Activated CD8-positive, alpha-beta T cell treated with anti-CD3 and anti-CD28 coated beads for 36 hours (primary cell): ENCODE data around the gene RAB40C. TPM values are rescaled to one million over a fixed set of nuclear protein-coding genes. Genes with fewer than 3 reads are reported as not detected.

Experiments
- ATAC-seq: fragments of 200-7000 bp; cut with Tn5 transposase; one replicate; pipeline ENCODE4 v1.10.0; 2021; ENCODE audit warnings: mild to moderate bottlenecking, moderate library complexity
- CTCF ChIA-PET: fragments of 350-600 bp; sonication (Branson Sonifier 250); formaldehyde crosslinking; loops from one replicate; lab custom pipeline; 2021; ENCODE audit warnings: antibody characterized with exemption; lab: Charles Lee
- POLR2A ChIA-PET: fragments of 350-600 bp; sonication (Branson Sonifier 250); formaldehyde crosslinking; loops from one replicate; lab custom pipeline; 2021; ENCODE audit warnings: antibody characterized with exemption; lab: Charles Lee
- DNase-seq: peaks from one replicate; pipeline ENCODE4 v3.0.0-alpha.2; 2020
- H3K27ac Mint-ChIP-seq: one replicate; pipeline ENCODE4 v1.8.0; 2021; ENCODE audit warnings: mild to moderate bottlenecking, mixed read lengths
- H3K27me3 Mint-ChIP-seq: one replicate; pipeline ENCODE4 v1.8.0; 2021; ENCODE audit warnings: mixed read lengths
- H3K36me3 Mint-ChIP-seq: one replicate; pipeline ENCODE4 v1.8.0; 2021; ENCODE audit warnings: low read depth, mixed read lengths
- H3K4me1 Mint-ChIP-seq: one replicate; pipeline ENCODE4 v1.8.0; 2021; ENCODE audit warnings: low read depth, mixed read lengths
- H3K4me3 Mint-ChIP-seq: one replicate; pipeline ENCODE4 v1.8.0; 2021; ENCODE audit warnings: mild to moderate bottlenecking, moderate library complexity, mixed read lengths
- H3K9me3 Mint-ChIP-seq: one replicate; pipeline ENCODE4 v1.8.0; 2021; ENCODE audit warnings: mixed read lengths
- CTCF ChIP-seq: fragments of 200-600 bp; IDR thresholded peaks from one replicate; pipeline ENCODE4 v1.8.0; 2022; ENCODE audit warnings: antibody characterized with exemption, mild to moderate bottlenecking
- intact Hi-C: fragments of 100-400 bp; cut with micrococcal nuclease; formaldehyde crosslinking; loops from one replicate; pipeline ENCODE4 v1.10.0; 2022
- total RNA-seq, 2 experiments: library from RNA; stranded (reverse); gene quantifications; one replicate each; pipeline ENCODE4 v1.2.3, GENCODE V29; 2021

The RAB40C gene
- total RNA-seq, 2 experiments from 2014 or later, result 8.1 to 8.8 TPM

DNA sequence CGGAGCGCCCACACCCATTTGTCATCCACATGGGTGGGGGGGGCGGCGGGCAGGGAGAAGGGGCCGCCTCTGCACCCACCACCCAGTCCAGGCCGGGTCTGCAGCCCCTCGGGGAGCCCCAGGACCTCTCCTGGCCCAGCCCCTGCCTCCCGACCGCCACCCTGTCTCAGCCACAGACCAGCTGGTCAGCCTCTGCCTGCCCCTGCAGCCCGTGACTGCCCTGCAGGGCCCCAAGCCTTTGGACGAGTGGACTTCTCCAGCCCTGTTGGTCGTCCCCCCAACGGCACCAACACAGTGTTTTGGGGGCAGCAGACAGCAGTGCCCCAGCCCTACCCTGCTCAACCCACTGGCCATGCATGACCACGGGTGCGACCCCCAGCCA, 28.5 kb upstream of the RAB40C start:
- peaks cover 6% of the 10 kb centered on the region for H3K27me3 Mint-ChIP-seq
- CTCF ChIA-PET, result no interaction called here
- no peak for TF ChIP-seq CTCF
- ATAC-seq, result no peak
- no peaks in the 10 kb centered on the region for H3K36me3 Mint-ChIP-seq
- peaks cover 1% of the 10 kb centered on the region for H3K4me1 Mint-ChIP-seq
- no peaks in the 10 kb centered on the region for H3K9me3 Mint-ChIP-seq
- intact Hi-C loops, result no loop called here
- POLR2A ChIA-PET, result no interaction called here
- H3K4me3 Mint-ChIP-seq, result no peak overlapping the region
- no peak for DNase-seq
- H3K27ac Mint-ChIP-seq, result no peak overlapping the region

DNA sequence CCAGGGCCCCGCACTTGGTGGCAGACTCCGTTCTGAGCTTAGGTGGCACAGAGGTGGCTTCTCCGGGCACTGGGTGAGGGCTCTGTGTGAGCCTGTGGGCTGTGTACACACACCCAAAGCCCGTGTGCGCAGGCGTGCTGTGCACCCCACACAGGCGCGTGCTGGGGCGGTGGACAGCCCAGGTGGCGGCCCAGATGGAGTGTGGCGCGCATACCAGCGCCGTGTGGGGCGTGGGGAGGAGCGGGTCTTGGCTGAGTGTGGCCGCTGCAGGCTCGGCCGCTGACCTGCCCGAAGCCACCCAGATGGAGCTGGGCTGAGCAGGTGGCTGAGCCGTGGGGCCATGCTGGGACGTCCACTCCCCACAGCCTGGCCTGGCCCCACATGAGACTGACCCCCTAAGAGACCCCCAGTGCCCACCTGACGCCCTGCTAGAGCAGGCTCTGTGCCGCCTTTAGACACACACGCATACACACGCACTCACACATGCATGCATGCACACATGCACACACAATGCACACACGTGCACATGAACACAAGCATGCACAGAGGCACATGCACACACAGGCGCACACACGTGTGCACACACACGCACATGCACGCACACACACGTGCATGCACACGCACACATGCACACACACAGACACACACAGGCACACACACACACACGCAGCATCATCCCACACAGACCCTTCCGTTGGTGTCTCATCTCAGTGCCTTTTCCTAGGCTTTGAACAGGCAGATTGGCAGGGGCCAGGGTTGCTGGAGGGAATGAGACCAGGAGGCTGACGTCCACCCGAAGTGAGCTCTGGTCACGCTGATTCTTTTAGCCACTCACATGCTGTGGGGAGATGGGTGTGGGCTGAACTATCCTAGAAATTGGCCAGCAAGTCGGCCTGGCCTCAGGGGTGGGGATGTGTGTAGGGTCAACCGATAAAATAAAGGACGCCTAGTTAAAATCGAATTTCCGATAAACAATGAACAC, 27.6 kb upstream of the RAB40C start:
- ChIA-PET POLR2A (no interaction called here), CTCF (no interaction called here)
- intact Hi-C loops, result no loop called here
- H3K27me3 Mint-ChIP-seq, result peaks cover 6% of the 10 kb centered on the region
- DNase-seq, result no peak
- no peaks in the 10 kb centered on the region for H3K9me3 Mint-ChIP-seq
- no peak for ATAC-seq
- no peaks in the 10 kb centered on the region for H3K36me3 Mint-ChIP-seq
- no peak overlapping the region for H3K4me3 Mint-ChIP-seq
- H3K27ac Mint-ChIP-seq, result no peak overlapping the region
- TF ChIP-seq CTCF, result no peak
- peaks cover 10% of the 10 kb centered on the region for H3K4me1 Mint-ChIP-seq

- Mint-ChIP-seq H3K4me1 (peaks cover 10% of the 10 kb centered on the region), H3K4me3 (no peak overlapping the region), H3K27me3 (peaks cover 6% of the 10 kb centered on the region), H3K27ac (no peak overlapping the region), H3K9me3 (no peaks in the 10 kb centered on the region), H3K36me3 (no peaks in the 10 kb centered on the region)
- ChIA-PET CTCF (no interaction called here), POLR2A (no interaction called here)
- TF ChIP-seq CTCF, result no peak
- no peak for DNase-seq
- intact Hi-C loops, result no loop called here
- no peak for ATAC-seq
Observed at GRCh38 chr16:563072-563644, 26.7 kb upstream of the RAB40C start.

DNA sequence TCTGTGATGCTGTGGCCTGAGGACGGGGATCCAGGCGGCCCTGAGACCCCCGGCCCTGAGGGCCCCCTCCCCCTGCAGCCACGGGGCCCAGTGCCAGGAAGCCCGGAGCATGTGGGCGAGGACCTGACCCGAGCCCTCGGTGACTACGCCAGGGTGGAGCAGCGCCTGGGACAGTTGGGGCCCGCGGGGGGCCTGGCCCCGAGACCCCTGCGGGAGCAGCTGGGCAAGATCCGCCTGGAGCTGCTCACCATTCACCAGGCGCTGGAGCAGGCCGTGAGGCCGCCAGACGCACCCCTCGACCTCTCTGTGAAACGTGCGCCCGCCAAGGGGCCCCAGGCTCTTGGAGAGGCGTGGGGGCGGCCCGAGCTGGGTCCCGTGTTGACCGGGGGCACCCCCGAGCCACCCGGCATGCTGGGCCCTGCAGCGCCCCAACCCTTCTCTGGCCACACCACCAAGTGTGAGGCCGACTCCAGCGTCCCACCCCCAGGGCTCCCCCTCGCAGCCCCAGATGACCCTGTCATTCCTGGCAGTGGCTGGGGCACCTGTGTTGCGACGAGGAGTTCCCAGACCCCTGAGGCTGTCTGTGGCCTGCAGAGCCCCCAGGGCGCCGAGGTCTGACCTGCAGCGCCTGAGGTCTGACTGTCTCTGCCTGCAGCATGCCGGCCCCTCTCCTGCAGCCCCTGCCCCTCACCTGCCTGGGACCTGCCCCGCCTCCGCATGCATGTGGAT, 25.0 kb upstream of the RAB40C start:
- Mint-ChIP-seq H3K27ac (no peak overlapping the region), H3K36me3 (no peaks in the 10 kb centered on the region), H3K27me3 (no peaks in the 10 kb centered on the region), H3K4me1 (peaks cover 15% of the 10 kb centered on the region), H3K9me3 (no peaks in the 10 kb centered on the region), H3K4me3 (no peak overlapping the region)
- intact Hi-C loops, result no loop called here
- TF ChIP-seq CTCF, result no peak
- POLR2A ChIA-PET, result no interaction called here
- CTCF ChIA-PET, result no interaction called here
- ATAC-seq, result no peak
- DNase-seq, result no peak
